ENCODE data around the gene PEAK1. TPM values are rescaled to one million over a fixed set of nuclear protein-coding genes. Genes with fewer than 3 reads are reported as not detected.

Gene PEAK1
- total and polyA plus RNA-seq, 2 experiments from 2014 or later, result 7.8 to 34.1 TPM

DNA sequence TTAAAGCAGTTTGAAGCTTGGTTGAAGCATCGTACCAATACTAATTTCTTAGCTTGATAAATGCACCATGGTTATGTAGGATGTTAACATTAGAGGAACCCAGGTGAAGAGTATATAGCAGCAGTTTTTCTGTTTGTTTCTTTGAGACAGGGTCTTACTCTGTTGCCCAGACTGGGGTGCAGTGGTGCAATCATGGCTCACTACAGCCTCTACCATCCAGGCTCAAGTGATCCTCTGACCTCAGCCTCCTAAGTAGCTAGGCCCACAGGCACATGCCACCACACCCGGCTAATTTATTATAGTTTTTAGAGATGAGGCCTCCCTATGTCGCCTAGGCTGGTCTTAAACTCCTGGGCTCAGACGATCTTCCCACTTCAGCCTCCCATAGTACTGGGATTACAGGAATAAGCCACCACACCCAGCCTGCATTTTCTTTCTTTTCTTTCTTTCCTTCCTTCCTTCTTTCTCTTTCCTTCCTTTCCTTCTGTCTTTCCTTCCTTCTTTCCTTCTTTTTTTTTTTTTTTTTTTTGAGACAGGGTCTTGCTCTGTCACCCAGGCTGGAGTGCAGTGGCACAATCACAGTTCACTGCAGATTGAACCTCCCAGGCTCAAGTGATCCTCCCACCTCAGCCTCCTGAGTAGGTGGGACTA, 6.1 kb downstream of the PEAK1 start:
- H2AFZ ChIP-seq, result no peak overlapping the region
- no peak overlapping the region for H3K4me3 ChIP-seq
- no peaks in the 10 kb centered on the region for H3F3A ChIP-seq (replicated peaks; ENCODE audit: low read depth)
- H3K27me3 ChIP-seq (ENCODE audit: insufficient read depth), result peaks cover 17% of the 10 kb centered on the region
- no peaks in the 10 kb centered on the region for H3K36me3 ChIP-seq (ENCODE audit: insufficient read depth)
- H3K27ac Mint-ChIP-seq, result no peak overlapping the region
- DNase-seq (ENCODE audit: low spot score) (no peak), ATAC-seq (no peak)
- peaks cover 31% of the 10 kb centered on the region for H4K20me1 ChIP-seq (replicated peaks; ENCODE audit: insufficient read depth)
- peaks cover 1% of the 10 kb centered on the region for H3K27me3 Mint-ChIP-seq (ENCODE audit: insufficient read depth, low read depth, poor library complexity)
- TF ChIP-seq NANOG (IDR thresholded peaks at IDR 0.05; ENCODE audit: borderline replicate concordance) (no peak), JUNB (IDR thresholded peaks at IDR 0.05; ENCODE audit: unreplicated experiment) (no peak), CREB1 (CRISPR knock-in tag; IDR thresholded peaks at IDR 0.05; ENCODE audit: low read depth) (no peak), POLR2AphosphoS5 (IDR thresholded peaks at IDR 0.05; ENCODE audit: low read depth) (no peak), EZH2 (IDR thresholded peaks at IDR 0.05; ENCODE audit: low read depth, unreplicated experiment) (no peak), STAT1 (IDR thresholded peaks at IDR 0.05; ENCODE audit: unreplicated experiment) (no peak), EZH2phosphoT487 (IDR thresholded peaks at IDR 0.05; ENCODE audit: unreplicated experiment) (no peak), ZNF331 (CRISPR knock-in tag; IDR thresholded peaks at IDR 0.05; ENCODE audit: low read depth) (no peak)
- TF ChIP-seq, protein P1, sequence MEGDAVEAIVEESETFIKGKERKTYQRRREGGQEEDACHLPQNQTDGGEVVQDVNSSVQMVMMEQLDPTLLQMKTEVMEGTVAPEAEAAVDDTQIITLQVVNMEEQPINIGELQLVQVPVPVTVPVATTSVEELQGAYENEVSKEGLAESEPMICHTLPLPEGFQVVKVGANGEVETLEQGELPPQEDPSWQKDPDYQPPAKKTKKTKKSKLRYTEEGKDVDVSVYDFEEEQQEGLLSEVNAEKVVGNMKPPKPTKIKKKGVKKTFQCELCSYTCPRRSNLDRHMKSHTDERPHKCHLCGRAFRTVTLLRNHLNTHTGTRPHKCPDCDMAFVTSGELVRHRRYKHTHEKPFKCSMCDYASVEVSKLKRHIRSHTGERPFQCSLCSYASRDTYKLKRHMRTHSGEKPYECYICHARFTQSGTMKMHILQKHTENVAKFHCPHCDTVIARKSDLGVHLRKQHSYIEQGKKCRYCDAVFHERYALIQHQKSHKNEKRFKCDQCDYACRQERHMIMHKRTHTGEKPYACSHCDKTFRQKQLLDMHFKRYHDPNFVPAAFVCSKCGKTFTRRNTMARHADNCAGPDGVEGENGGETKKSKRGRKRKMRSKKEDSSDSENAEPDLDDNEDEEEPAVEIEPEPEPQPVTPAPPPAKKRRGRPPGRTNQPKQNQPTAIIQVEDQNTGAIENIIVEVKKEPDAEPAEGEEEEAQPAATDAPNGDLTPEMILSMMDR (conservative IDR thresholded peaks at IDR 0.05; ENCODE audit: low read depth in 2 of 2), result no peak
- TF ChIP-seq, protein P2, sequence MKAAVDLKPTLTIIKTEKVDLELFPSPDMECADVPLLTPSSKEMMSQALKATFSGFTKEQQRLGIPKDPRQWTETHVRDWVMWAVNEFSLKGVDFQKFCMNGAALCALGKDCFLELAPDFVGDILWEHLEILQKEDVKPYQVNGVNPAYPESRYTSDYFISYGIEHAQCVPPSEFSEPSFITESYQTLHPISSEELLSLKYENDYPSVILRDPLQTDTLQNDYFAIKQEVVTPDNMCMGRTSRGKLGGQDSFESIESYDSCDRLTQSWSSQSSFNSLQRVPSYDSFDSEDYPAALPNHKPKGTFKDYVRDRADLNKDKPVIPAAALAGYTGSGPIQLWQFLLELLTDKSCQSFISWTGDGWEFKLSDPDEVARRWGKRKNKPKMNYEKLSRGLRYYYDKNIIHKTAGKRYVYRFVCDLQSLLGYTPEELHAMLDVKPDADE (IDR thresholded peaks at IDR 0.05), result no peak
- TF ChIP-seq, protein P3, sequence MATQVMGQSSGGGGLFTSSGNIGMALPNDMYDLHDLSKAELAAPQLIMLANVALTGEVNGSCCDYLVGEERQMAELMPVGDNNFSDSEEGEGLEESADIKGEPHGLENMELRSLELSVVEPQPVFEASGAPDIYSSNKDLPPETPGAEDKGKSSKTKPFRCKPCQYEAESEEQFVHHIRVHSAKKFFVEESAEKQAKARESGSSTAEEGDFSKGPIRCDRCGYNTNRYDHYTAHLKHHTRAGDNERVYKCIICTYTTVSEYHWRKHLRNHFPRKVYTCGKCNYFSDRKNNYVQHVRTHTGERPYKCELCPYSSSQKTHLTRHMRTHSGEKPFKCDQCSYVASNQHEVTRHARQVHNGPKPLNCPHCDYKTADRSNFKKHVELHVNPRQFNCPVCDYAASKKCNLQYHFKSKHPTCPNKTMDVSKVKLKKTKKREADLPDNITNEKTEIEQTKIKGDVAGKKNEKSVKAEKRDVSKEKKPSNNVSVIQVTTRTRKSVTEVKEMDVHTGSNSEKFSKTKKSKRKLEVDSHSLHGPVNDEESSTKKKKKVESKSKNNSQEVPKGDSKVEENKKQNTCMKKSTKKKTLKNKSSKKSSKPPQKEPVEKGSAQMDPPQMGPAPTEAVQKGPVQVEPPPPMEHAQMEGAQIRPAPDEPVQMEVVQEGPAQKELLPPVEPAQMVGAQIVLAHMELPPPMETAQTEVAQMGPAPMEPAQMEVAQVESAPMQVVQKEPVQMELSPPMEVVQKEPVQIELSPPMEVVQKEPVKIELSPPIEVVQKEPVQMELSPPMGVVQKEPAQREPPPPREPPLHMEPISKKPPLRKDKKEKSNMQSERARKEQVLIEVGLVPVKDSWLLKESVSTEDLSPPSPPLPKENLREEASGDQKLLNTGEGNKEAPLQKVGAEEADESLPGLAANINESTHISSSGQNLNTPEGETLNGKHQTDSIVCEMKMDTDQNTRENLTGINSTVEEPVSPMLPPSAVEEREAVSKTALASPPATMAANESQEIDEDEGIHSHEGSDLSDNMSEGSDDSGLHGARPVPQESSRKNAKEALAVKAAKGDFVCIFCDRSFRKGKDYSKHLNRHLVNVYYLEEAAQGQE (IDR thresholded peaks at IDR 0.05; ENCODE audit: unreplicated experiment), result no peak
- no peak overlapping the region for H3K27ac ChIP-seq (ENCODE audit: low read depth)
- no peaks in the 10 kb centered on the region for H3K9me3 Mint-ChIP-seq
- no peaks in the 10 kb centered on the region for H3K9me2 ChIP-seq (ENCODE audit: insufficient read depth)
- H3K4me1 Mint-ChIP-seq, result peaks cover 38% of the 10 kb centered on the region
- no peaks in the 10 kb centered on the region; the same call in 2 of the 3 replicates for H3K36me3 Mint-ChIP-seq (ENCODE audit: low read depth)
- H3K79me2 ChIP-seq (replicated peaks; ENCODE audit: insufficient read depth), result peaks cover 98% of the 10 kb centered on the region
- peaks cover 42% of the 10 kb centered on the region for H3K4me1 ChIP-seq (ENCODE audit: insufficient read depth)
- H3K4me3 Mint-ChIP-seq, result no peak overlapping the region
- H3K4me2 ChIP-seq, result no peak overlapping the region
